ENCODE results near the gene DIRAS1. TPM values are rescaled to one million over a fixed set of nuclear protein-coding genes. Genes with fewer than 3 reads are reported as not detected.

Gene DIRAS1
- polyA plus RNA-seq, 2 of the 4 experiments (the other 2 are of a cell fraction) = 2.5 to 4.3 TPM

DNA sequence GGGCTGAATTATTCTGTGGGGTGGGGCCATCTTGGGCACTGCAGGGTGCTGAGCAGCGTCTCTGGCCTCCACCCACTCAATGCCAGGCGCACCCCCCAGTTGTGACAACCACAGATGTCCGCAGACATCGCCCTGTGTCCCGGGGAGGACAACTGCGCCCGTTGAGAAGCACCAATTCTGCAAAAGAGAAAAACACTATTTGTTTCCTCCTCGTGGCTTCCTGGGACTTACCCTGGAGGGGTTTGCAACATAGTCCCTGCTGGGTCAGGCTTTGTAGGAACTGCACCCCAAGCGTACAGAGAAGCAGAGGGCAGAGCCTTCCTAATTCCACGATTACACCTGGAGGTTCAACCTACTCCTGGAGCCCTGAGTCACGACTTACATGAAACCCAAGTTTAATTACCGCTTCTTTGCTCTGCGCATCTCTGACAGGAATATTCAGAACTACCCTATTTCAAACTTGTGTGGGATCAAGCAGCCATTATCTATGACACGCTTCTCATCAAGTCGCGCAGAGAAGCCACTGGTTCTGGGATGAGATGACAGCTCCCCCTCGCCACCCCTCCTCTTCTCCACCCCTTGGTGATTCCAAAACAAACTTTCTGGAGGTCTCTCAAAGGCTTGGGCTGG is 29.8 kb upstream of the DIRAS1 start:
- H3K4me1 ChIP-seq = no peaks in the 10 kb centered on the region
- ChIA-PET POLR2A (no interaction called here), CTCF (interaction anchor here (3.2 to 4.3 kb wide), 2 partner anchors 103 to 104 kb away, joined by 23 to 57 read pairs; no protein-coding TSS in a partner anchor)
- no peaks in the 10 kb centered on the region for H3K9me3 ChIP-seq
- WGBS (ENCODE audit: missing lambda C conversion rate) = 70% methylated on average over 14 of the region's 17 CpGs
- no peak for ATAC-seq
- no peak overlapping the region for H3K4me3 ChIP-seq
- no peak for FAIRE-seq
- no peak overlapping the region for H3K4me2 ChIP-seq
- no peak overlapping the region for H3K27ac ChIP-seq
- no peak for DNase-seq (ENCODE audit: low read depth in 1 of 2, low spot score in 1 of 2)
- TF ChIP-seq ZFP36 (IDR thresholded peaks at IDR 0.05; ENCODE audit: borderline replicate concordance, partially characterized antibody) = no peak
- TF ChIP-seq, protein P1, sequence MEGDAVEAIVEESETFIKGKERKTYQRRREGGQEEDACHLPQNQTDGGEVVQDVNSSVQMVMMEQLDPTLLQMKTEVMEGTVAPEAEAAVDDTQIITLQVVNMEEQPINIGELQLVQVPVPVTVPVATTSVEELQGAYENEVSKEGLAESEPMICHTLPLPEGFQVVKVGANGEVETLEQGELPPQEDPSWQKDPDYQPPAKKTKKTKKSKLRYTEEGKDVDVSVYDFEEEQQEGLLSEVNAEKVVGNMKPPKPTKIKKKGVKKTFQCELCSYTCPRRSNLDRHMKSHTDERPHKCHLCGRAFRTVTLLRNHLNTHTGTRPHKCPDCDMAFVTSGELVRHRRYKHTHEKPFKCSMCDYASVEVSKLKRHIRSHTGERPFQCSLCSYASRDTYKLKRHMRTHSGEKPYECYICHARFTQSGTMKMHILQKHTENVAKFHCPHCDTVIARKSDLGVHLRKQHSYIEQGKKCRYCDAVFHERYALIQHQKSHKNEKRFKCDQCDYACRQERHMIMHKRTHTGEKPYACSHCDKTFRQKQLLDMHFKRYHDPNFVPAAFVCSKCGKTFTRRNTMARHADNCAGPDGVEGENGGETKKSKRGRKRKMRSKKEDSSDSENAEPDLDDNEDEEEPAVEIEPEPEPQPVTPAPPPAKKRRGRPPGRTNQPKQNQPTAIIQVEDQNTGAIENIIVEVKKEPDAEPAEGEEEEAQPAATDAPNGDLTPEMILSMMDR (IDR thresholded peaks at IDR 0.05) = no peak
- no peak for TF ChIP-seq NFE2L2 (conservative IDR thresholded peaks at IDR 0.05; ENCODE audit: low read length)
- TF ChIP-seq TFCP2L1 (CRISPR knock-in tag; IDR thresholded peaks at IDR 0.05) = no peak
- TF ChIP-seq POLR2A (IDR thresholded peaks at IDR 0.05; ENCODE audit: low read length) = no peak
- TF ChIP-seq RARB (CRISPR knock-in tag; IDR thresholded peaks at IDR 0.05) = no peak
- no peak for TF ChIP-seq EHF (CRISPR knock-in tag; IDR thresholded peaks at IDR 0.05)
- TF ChIP-seq SREBF2 (IDR thresholded peaks at IDR 0.05) = no peak
- no peak for TF ChIP-seq SMC3 (IDR thresholded peaks at IDR 0.05)
- no peak for TF ChIP-seq FOSB (CRISPR knock-in tag; IDR thresholded peaks at IDR 0.05)
- TF ChIP-seq EHMT2 (IDR thresholded peaks at IDR 0.05; ENCODE audit: low read depth) = no peak
- TF ChIP-seq GATA3 (IDR thresholded peaks at IDR 0.05; ENCODE audit: borderline replicate concordance) = no peak
- no peak for TF ChIP-seq CBX2 (IDR thresholded peaks at IDR 0.05; ENCODE audit: borderline replicate concordance, low read depth)
- no peak for TF ChIP-seq RCOR1 (IDR thresholded peaks at IDR 0.05; ENCODE audit: low read depth, low read length)
- TF ChIP-seq KDM1A (IDR thresholded peaks at IDR 0.05; ENCODE audit: low read depth) = no peak
- TF ChIP-seq, protein P2, sequence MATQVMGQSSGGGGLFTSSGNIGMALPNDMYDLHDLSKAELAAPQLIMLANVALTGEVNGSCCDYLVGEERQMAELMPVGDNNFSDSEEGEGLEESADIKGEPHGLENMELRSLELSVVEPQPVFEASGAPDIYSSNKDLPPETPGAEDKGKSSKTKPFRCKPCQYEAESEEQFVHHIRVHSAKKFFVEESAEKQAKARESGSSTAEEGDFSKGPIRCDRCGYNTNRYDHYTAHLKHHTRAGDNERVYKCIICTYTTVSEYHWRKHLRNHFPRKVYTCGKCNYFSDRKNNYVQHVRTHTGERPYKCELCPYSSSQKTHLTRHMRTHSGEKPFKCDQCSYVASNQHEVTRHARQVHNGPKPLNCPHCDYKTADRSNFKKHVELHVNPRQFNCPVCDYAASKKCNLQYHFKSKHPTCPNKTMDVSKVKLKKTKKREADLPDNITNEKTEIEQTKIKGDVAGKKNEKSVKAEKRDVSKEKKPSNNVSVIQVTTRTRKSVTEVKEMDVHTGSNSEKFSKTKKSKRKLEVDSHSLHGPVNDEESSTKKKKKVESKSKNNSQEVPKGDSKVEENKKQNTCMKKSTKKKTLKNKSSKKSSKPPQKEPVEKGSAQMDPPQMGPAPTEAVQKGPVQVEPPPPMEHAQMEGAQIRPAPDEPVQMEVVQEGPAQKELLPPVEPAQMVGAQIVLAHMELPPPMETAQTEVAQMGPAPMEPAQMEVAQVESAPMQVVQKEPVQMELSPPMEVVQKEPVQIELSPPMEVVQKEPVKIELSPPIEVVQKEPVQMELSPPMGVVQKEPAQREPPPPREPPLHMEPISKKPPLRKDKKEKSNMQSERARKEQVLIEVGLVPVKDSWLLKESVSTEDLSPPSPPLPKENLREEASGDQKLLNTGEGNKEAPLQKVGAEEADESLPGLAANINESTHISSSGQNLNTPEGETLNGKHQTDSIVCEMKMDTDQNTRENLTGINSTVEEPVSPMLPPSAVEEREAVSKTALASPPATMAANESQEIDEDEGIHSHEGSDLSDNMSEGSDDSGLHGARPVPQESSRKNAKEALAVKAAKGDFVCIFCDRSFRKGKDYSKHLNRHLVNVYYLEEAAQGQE (IDR thresholded peaks at IDR 0.05) = no peak
- no peak for TF ChIP-seq EP300 (IDR thresholded peaks at IDR 0.05)
- TF ChIP-seq, protein P3, sequence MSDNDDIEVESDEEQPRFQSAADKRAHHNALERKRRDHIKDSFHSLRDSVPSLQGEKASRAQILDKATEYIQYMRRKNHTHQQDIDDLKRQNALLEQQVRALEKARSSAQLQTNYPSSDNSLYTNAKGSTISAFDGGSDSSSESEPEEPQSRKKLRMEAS (IDR thresholded peaks at IDR 0.05) = no peak
- TF ChIP-seq, protein P4, sequence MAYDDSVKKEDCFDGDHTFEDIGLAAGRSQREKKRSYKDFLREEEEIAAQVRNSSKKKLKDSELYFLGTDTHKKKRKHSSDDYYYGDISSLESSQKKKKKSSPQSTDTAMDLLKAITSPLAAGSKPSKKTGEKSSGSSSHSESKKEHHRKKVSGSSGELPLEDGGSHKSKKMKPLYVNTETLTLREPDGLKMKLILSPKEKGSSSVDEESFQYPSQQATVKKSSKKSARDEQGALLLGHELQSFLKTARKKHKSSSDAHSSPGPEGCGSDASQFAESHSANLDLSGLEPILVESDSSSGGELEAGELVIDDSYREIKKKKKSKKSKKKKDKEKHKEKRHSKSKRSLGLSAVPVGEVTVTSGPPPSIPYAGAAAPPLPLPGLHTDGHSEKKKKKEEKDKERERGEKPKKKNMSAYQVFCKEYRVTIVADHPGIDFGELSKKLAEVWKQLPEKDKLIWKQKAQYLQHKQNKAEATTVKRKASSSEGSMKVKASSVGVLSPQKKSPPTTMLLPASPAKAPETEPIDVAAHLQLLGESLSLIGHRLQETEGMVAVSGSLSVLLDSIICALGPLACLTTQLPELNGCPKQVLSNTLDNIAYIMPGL (CRISPR knock-in tag; IDR thresholded peaks at IDR 0.05; ENCODE audit: borderline replicate concordance) = no peak
- TF ChIP-seq CHD2 (IDR thresholded peaks at IDR 0.05; ENCODE audit: low read length, partially characterized antibody) = no peak

DNA sequence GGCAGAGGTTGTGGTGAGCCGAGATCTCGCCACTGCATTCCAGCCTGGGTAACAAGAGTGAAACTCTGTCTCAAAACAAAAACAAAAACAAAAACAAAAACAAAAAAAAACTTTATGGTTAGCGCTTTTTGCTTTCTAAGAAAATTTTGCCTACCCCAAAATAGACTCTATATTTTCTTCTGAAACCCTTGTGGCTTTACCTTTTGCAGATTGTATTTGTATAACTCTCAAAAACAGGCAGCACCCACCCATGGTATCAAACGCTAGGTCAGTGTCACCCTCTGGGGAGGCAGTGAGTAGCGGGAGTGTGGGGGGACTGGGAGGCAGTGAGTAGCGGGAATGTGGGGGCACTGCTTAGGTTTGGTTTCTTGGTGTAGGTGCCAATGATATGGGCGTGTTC is 26.2 kb upstream of the DIRAS1 start:
- CTCF ChIA-PET = interaction anchor here (1.7 to 3.2 kb wide), 2 partner anchors 99 to 100 kb away, joined by 5 to 57 read pairs; no protein-coding TSS in a partner anchor

More for the DNA sequence above, 26.2 kb upstream of the DIRAS1 start:
- POLR2A ChIA-PET = no interaction called here
- no peaks in the 10 kb centered on the region for H3K9me3 ChIP-seq
- no peak for FAIRE-seq
- no peak for ATAC-seq
- no peaks in the 10 kb centered on the region for H3K4me1 ChIP-seq
- TF ChIP-seq, protein P5, sequence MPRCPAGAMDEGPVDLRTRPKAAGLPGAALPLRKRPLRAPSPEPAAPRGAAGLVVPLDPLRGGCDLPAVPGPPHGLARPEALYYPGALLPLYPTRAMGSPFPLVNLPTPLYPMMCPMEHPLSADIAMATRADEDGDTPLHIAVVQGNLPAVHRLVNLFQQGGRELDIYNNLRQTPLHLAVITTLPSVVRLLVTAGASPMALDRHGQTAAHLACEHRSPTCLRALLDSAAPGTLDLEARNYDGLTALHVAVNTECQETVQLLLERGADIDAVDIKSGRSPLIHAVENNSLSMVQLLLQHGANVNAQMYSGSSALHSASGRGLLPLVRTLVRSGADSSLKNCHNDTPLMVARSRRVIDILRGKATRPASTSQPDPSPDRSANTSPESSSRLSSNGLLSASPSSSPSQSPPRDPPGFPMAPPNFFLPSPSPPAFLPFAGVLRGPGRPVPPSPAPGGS (IDR thresholded peaks at IDR 0.05) = no peak
- TF ChIP-seq RCOR1 (IDR thresholded peaks at IDR 0.05; ENCODE audit: low read depth, low read length) (no peak), CBX2 (IDR thresholded peaks at IDR 0.05; ENCODE audit: borderline replicate concordance, low read depth) (no peak), GATA3 (IDR thresholded peaks at IDR 0.05; ENCODE audit: borderline replicate concordance) (no peak), KDM5A (IDR thresholded peaks at IDR 0.05) (no peak)
- H3K4me3 ChIP-seq = no peak overlapping the region
- no peak overlapping the region for H3K4me2 ChIP-seq
- no peak overlapping the region for H3K27ac ChIP-seq
- WGBS (ENCODE audit: missing lambda C conversion rate) = 43% methylated on average over 7 of the region's 7 CpGs
- no peak for DNase-seq (ENCODE audit: low read depth in 1 of 2, low spot score in 1 of 2)

Measured in A549 (cell line).